Prostate gland (tissue), 2 donors: ENCODE results near the gene TEX261. TPM values are rescaled to one million over a fixed set of nuclear protein-coding genes. Genes with fewer than 3 reads are reported as not detected.

Experiments
- DNase-seq: peaks from one replicate; pipeline ENCODE4 v3.0.0-alpha.2; 2019; ENCODE audit warnings: low spot score
- H3K27ac ChIP-seq, 2 donors: fragments of 200-600 bp; sonication (generic); 2 replicates each; pipeline ENCODE4 v1.5.1; 2017 to 2019
- H3K27me3 ChIP-seq: fragments of 200-600 bp; sonication (generic); replicated peaks from 2 replicates; pipeline ENCODE4 v1.5.1; 2019; ENCODE audit not compliant: insufficient read depth
- H3K36me3 ChIP-seq, 2 donors: fragments of 200-600 bp; sonication (generic); 1 replicate in 1 of 2; 2 replicates in 1 of 2; pipeline versions ENCODE4 v1.5.1 to v1.8.1; 2017 to 2019
- H3K4me1 ChIP-seq: fragments of 200-600 bp; sonication (generic); replicated peaks from 2 replicates; pipeline ENCODE4 v1.5.1; 2019
- H3K4me3 ChIP-seq, 2 donors: fragments of 200-600 bp; sonication (generic); 2 replicates each; pipeline ENCODE4 v1.5.1; 2017 to 2019
- H3K9me3 ChIP-seq: fragments of 200-600 bp; sonication (generic); 2 replicates; pipeline ENCODE4 v1.5.1; 2017
- CTCF ChIP-seq, 4 experiments: fragments of 200-600 bp in 2 of 4; fragments of 450-650 bp in 2 of 4; sonication (generic) in 2 of 4; IDR thresholded peaks; 1 replicate in 3 of 4; 2 replicates in 1 of 4; pipeline ENCODE4 v1.5.1; 2016 to 2019; ENCODE audit warnings: antibody characterized with exemption in 4 of 4, mild to moderate bottlenecking in 2 of 4, moderate library complexity in 2 of 4
- POLR2A ChIP-seq: fragments of 450-650 bp; IDR thresholded peaks from one replicate; pipeline ENCODE4 v1.6.1; 2016; ENCODE audit warnings: antibody characterized with exemption, mild to moderate bottlenecking
- POLR2AphosphoS5 ChIP-seq: sonication (generic); formaldehyde crosslinking; IDR thresholded peaks from one replicate; pipeline ENCODE4 v1.6.1; 2017; ENCODE audit warnings: antibody characterized with exemption
- WGBS: methylation state at CpG from one replicate; pipeline ENCODE4 v1.1.5; 2018; 5-methylcytosine and 5-hydroxymethylcytosine counted together
- intact Hi-C: fragments of 100-400 bp; cut with DNase I; formaldehyde crosslinking; loops from one replicate; pipeline ENCODE4 v1.14.2; 2022
- total RNA-seq, 2 donors: library from RNA; depleted of rRNA; stranded (reverse); fragments of >200 nt; gene quantifications; one replicate each; pipeline ENCODE4 v1.1.0, GENCODE V29; 2016

TEX261 gene
- total RNA-seq, 2 donors from 2014 or later: 41.4 to 45.2 TPM

GRCh38 chr2:70990216-70990615 is 4.5 kb downstream of the TEX261 start:
- 81% methylated on average over 5 of the region's 5 CpGs for WGBS
- TF ChIP-seq POLR2A: no peak
- no peak for TF ChIP-seq POLR2AphosphoS5
- no peak for TF ChIP-seq CTCF (IDR thresholded peaks at IDR 0.05)
- intact Hi-C loops: no loop called here
- Histone ChIP-seq H3K9me3 (no peaks in the 10 kb centered on the region), H3K36me3 (peaks cover 7 to 10% of the 10 kb centered on the region in 2 donors), H3K4me1 (peaks cover 10% of the 10 kb centered on the region), H3K27me3 (no peaks in the 10 kb centered on the region), H3K4me3 (no peak overlapping the region), H3K27ac (no peak overlapping the region)
- DNase-seq: no peak

- WGBS: 87% methylated on average over 16 of the region's 16 CpGs
- no peak overlapping the region for H3K27ac ChIP-seq
- peaks cover 7 to 10% of the 10 kb centered on the region in 2 donors for H3K36me3 ChIP-seq
Measured at GRCh38 chr2:70988726-70989648, 5.7 kb downstream of the TEX261 start.

GRCh38 chr2:70988151-70988550 is 6.5 kb downstream of the TEX261 start:
- peaks cover 7 to 10% of the 10 kb centered on the region in 2 donors for H3K36me3 ChIP-seq
- no peaks in the 10 kb centered on the region for H3K27me3 ChIP-seq
- TF ChIP-seq POLR2A (no peak), CTCF (IDR thresholded peaks at IDR 0.05) (no peak), POLR2AphosphoS5 (no peak)
- WGBS: 32% methylated on average over 3 of the region's 4 CpGs
- H3K9me3 ChIP-seq: no peaks in the 10 kb centered on the region
- no peak overlapping the region for H3K27ac ChIP-seq
- no peak overlapping the region for H3K4me3 ChIP-seq
- intact Hi-C loops: no loop called here
- H3K4me1 ChIP-seq: peaks cover 5% of the 10 kb centered on the region
- DNase-seq: no peak

More at GRCh38 chr2:70988726-70989648, 5.7 kb downstream of the TEX261 start:
- Histone ChIP-seq H3K9me3 (no peaks in the 10 kb centered on the region), H3K27me3 (no peaks in the 10 kb centered on the region), H3K4me1 (peaks cover 10% of the 10 kb centered on the region), H3K4me3 (no peak overlapping the region)
- no peak for DNase-seq
- intact Hi-C loops: no loop called here
- TF ChIP-seq POLR2A (no peak), CTCF (IDR thresholded peaks at IDR 0.05) (no peak), POLR2AphosphoS5 (no peak)

GRCh38 chr2:70987386-70987785 is 7.3 kb downstream of the TEX261 start:
- WGBS: 90% methylated on average over 1 of the region's 1 CpG
- H3K27me3 ChIP-seq: no peaks in the 10 kb centered on the region
- no peak overlapping the region for H3K27ac ChIP-seq

More at GRCh38 chr2:70987386-70987785, 7.3 kb downstream of the TEX261 start:
- DNase-seq: no peak
- TF ChIP-seq CTCF (IDR thresholded peaks at IDR 0.05) (no peak), POLR2A (no peak), POLR2AphosphoS5 (no peak)
- Histone ChIP-seq H3K4me1 (no peaks in the 10 kb centered on the region), H3K9me3 (no peaks in the 10 kb centered on the region), H3K36me3 (peaks cover 7 to 10% of the 10 kb centered on the region in 2 donors), H3K4me3 (no peak overlapping the region)
- intact Hi-C loops: no loop called here
